Fibroblast of the aortic adventitia (primary cell): Measurements from ENCODE around the gene GTF2F2. TPM values are rescaled to one million over a fixed set of nuclear protein-coding genes. Genes with fewer than 3 reads are reported as not detected.

Experiments
- DNase-seq: peaks from one replicate; pipeline ENCODE4 v3.0.0-alpha.2; 2010; ENCODE audit warnings: low read depth
- H3K4me3 ChIP-seq: 2 replicates; pipeline ENCODE4 v1.5.1; 2011; ENCODE audit warnings: low read depth, mild to moderate bottlenecking, control low read depth, low read length, moderate library complexity
- total RNA-seq: library from RNA; depleted of rRNA; stranded (reverse); fragments of >200 nt; gene quantifications from 2 replicates; pipeline ENCODE4 v1.2.3, GENCODE V29; 2012; ENCODE audit warnings: low replicate concordance
- TF ChIP-seq, protein P1 (sequence below): IDR thresholded peaks from 2 replicates; pipeline ENCODE4 v1.5.1; 2011; ENCODE audit warnings: mild to moderate bottlenecking, low read length, control low read depth, inconsistent platforms; ENCODE audit not compliant: insufficient read depth

The GTF2F2 gene
- total RNA-seq, 1 donor, result 19.0 TPM

DNA sequence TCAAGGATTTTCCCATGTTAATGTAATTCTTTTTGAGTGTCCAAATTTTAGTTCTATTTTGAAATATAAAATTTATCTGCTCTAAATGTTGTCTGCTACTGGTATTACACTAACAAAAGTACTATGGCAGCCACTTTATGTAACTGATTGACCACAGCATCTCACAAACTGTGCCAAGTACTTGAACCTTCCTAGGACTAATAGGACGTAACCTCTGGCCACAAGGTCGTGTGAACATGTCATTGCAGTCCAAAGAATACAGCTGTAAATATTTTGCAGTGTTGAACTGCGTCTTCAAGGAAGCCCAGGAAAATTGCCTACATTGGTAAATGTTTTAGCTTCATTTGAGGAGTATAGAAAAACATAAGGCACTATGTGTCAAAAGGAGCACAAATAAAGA lies 78.6 kb downstream of the GTF2F2 start:
- no peak for DNase-seq
- TF ChIP-seq, protein P1, sequence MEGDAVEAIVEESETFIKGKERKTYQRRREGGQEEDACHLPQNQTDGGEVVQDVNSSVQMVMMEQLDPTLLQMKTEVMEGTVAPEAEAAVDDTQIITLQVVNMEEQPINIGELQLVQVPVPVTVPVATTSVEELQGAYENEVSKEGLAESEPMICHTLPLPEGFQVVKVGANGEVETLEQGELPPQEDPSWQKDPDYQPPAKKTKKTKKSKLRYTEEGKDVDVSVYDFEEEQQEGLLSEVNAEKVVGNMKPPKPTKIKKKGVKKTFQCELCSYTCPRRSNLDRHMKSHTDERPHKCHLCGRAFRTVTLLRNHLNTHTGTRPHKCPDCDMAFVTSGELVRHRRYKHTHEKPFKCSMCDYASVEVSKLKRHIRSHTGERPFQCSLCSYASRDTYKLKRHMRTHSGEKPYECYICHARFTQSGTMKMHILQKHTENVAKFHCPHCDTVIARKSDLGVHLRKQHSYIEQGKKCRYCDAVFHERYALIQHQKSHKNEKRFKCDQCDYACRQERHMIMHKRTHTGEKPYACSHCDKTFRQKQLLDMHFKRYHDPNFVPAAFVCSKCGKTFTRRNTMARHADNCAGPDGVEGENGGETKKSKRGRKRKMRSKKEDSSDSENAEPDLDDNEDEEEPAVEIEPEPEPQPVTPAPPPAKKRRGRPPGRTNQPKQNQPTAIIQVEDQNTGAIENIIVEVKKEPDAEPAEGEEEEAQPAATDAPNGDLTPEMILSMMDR, result no peak

DNA sequence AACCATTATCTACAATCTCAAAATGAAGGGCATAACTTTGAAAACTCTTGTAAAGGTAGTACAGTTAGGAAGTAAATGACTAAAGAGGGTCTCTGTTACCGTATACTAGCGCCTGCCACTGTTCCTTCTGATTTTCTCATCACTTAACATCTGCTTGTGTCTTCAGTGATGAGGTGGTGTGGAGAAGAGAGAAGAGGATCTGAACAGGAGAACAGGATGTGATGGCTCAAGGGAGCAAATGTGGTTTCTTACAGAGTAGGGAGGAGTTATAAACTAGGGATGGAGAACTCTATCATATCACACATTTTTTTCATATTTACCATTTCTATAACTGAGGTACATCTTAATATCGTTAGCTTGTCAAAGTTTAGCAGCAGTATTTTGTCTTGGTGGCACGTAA lies 79.4 kb downstream of the GTF2F2 start:
- no peak for DNase-seq
- no peak overlapping the region for H3K4me3 ChIP-seq
- TF ChIP-seq, protein P1, result no peak

More for the DNA sequence above, 78.6 kb downstream of the GTF2F2 start:
- H3K4me3 ChIP-seq, result no peak overlapping the region

DNA sequence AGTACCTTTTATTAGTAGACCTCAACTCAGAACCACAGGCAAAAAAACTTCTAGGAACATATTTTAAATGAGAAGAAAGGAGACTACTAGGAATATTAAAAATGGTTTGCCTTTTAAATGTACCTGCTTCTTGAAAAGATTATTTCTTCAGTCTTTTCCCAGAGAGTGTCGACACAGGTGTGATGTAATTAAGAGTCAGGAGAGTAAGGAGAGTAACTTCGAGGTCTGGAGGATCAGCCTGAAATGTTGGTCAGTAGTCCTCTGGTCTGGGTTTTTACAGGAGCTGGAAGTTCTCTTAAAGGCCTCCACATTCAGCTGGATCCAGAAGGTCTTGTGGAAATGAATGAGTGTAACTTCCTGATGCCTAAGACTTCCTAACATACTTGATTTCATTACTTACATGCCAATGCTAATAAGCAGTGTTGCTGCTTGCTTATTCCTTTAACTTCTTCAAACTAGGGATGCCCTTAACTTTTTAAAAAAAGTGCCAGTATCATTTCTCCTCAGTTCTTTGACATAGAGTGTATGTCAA lies 80.5 kb downstream of the GTF2F2 start, which contains the start of gene KCTD4:
Gene KCTD4 (minus strand): TSS at position 345 of the 532 bp plus-strand sequence. CDS start 6,478 bp downstream, outside the sequence.
- TF ChIP-seq, protein P1, result no peak
- H3K4me3 ChIP-seq, result no peak within 1 kb of the TSS
- peak; percentile 37 for DNase-seq

DNA sequence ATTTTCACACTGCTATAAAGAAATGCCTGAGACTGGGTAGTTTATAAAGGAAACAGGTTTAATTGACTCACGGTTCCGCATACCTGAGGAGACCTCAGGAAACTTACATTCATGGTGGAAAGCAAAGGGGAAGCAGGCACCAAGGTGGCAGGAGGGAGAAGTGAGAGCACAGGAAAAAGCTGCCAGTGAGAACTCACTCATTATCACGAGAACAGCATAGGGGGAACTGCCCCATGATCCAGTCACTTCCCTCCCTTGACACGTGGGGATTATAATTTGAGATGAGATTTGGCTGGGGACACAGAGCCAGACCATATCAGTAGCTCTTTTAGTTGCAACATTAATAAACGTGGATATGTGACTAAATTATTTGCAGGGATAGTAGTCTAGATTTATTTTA lies 84.8 kb downstream of the GTF2F2 start:
- H3K4me3 ChIP-seq, result no peak overlapping the region
- DNase-seq, result no peak
- TF ChIP-seq, protein P1, result no peak

DNA sequence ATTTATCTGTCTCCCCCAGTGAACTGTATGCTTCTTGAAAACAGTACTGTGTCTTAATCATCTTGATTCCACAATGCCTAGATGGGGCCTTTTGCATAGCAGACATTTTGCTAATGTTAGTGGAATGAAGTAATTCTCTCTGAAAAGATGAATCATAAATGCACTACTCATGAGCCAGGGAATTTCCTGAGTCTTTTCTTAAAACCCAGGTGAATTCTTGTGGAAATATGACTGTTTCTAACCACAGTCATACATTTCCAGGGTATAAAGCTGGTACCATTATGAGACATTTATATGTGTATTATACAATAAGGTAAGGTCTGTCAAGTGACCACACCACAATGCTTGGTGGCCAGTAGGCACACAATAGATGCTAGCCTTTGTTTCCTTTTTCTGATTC lies 86.0 kb downstream of the GTF2F2 start:
- H3K4me3 ChIP-seq, result no peak overlapping the region
- TF ChIP-seq, protein P1, result no peak
- DNase-seq, result peak; percentile 92

DNA sequence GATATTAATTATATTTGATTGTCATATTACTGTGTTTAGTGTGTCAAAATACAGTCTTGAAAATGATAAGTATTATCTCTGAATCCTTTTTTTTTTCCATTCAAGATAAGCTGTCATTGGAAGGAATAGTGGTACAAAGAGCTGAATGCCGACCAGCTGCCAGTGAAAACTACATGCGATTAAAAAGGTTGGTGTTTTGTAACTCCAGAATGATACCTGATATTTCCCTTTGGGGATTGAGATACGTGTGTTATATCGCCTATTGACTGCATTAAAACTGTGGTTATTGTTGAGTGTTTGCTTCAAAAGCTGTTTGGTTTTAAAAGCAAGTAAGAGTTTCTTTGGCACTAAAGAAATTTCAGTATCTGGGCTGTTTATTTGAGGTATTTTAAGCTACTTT lies 87.0 kb downstream of the GTF2F2 start:
- TF ChIP-seq, protein P1, result no peak
- H3K4me3 ChIP-seq, result no peak overlapping the region
- DNase-seq, result no peak

DNA sequence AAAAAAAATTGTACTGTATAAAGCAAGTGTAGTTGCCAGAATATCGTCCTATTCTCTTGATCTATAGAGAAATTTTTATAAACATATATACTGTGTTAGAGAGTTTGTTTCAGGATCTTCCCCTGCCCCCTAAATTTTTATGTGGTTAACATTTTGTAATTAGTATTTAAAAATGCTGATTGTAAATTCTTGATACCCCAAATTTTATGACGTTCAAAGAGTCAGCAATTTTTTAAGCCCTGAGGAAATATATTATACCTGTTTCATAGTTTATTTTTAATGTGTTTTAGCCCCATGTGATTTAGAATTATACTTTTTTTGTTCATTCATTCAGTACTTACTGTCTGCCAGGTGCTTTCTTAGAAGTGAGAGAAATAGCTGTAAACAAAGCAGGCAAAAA lies 87.8 kb downstream of the GTF2F2 start:
- DNase-seq, result no peak
- no peak overlapping the region for H3K4me3 ChIP-seq
- TF ChIP-seq, protein P1, result no peak
